ENCODE measurements around the gene YBEY.

Gene YBEY

GRCh38 chr21:46328151-46328550, 42.0 kb downstream of the YBEY start:
- no peak for TF ChIP-seq ZFX (IDR thresholded peaks at IDR 0.05; ENCODE audit: borderline replicate concordance)
- TF ChIP-seq, protein P1, sequence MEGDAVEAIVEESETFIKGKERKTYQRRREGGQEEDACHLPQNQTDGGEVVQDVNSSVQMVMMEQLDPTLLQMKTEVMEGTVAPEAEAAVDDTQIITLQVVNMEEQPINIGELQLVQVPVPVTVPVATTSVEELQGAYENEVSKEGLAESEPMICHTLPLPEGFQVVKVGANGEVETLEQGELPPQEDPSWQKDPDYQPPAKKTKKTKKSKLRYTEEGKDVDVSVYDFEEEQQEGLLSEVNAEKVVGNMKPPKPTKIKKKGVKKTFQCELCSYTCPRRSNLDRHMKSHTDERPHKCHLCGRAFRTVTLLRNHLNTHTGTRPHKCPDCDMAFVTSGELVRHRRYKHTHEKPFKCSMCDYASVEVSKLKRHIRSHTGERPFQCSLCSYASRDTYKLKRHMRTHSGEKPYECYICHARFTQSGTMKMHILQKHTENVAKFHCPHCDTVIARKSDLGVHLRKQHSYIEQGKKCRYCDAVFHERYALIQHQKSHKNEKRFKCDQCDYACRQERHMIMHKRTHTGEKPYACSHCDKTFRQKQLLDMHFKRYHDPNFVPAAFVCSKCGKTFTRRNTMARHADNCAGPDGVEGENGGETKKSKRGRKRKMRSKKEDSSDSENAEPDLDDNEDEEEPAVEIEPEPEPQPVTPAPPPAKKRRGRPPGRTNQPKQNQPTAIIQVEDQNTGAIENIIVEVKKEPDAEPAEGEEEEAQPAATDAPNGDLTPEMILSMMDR (IDR thresholded peaks at IDR 0.05): no peak
- H3K27ac ChIP-seq: no peak overlapping the region

GRCh38 chr21:46329796-46330195, 43.7 kb downstream of the YBEY start:
- TF ChIP-seq, protein P1 (IDR thresholded peaks at IDR 0.05): no peak
- no peak for TF ChIP-seq ZFX (IDR thresholded peaks at IDR 0.05; ENCODE audit: borderline replicate concordance)
- no peak overlapping the region for H3K27ac ChIP-seq

GRCh38 chr21:46334351-46335140, 48.4 kb downstream of the YBEY start:
- no peak overlapping the region for H3K27ac ChIP-seq
- TF ChIP-seq, protein P1 (IDR thresholded peaks at IDR 0.05): no peak
- no peak for TF ChIP-seq ZFX (IDR thresholded peaks at IDR 0.05; ENCODE audit: borderline replicate concordance)

GRCh38 chr21:46336603-46337002, 50.5 kb downstream of the YBEY start:
- TF ChIP-seq, protein P1 (IDR thresholded peaks at IDR 0.05): no peak
- no peak for TF ChIP-seq ZFX (IDR thresholded peaks at IDR 0.05; ENCODE audit: borderline replicate concordance)

GRCh38 chr21:46340998-46341397, 54.9 kb downstream of the YBEY start:
- no peak for TF ChIP-seq ZFX (IDR thresholded peaks at IDR 0.05; ENCODE audit: borderline replicate concordance)
- TF ChIP-seq, protein P1 (IDR thresholded peaks at IDR 0.05): no peak
- H3K27ac ChIP-seq: no peak overlapping the region

More at GRCh38 chr21:46336603-46337002, 50.5 kb downstream of the YBEY start:
- H3K27ac ChIP-seq: peak overlapping the region; percentile 4; the same call in 1 of the 2 replicates

DNA sequence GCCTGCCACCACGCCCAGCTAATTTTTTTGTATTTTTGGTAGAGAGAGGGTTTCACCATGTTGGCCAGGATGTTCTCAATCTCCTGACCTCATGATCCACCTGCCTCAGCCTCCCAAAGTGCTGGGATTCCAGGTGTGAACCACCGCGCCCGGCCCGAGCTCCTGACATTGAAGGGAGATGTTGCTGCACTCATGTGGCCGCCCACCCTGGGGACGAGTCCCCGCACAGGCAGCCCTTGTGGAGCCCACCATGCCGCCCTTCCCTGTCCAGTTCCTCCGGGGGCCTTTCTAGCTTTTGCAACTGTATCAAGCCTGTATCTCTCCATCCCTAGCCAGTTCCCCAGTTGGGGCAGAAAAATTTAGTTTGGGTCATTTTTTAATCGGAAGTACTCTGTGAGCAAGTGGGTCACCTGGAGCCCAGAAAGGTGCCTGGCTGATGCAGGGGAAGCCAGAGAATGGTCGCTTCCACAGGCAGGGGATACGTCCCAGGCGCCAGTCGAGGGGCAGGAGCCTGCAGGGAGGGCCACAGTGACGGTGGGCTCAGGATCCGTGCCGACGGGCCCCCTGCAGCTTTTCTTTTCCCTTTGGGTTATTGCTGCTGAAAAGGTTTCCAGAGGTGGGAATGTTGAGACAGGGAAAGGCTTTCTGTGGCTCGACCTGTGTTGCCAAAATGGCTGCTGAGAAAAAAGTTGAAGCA, 58.2 kb downstream of the YBEY start:
- no peak overlapping the region for H3K27ac ChIP-seq
- no peak for TF ChIP-seq ZFX (IDR thresholded peaks at IDR 0.05; ENCODE audit: borderline replicate concordance)
- TF ChIP-seq, protein P1 (IDR thresholded peaks at IDR 0.05): no peak

DNA sequence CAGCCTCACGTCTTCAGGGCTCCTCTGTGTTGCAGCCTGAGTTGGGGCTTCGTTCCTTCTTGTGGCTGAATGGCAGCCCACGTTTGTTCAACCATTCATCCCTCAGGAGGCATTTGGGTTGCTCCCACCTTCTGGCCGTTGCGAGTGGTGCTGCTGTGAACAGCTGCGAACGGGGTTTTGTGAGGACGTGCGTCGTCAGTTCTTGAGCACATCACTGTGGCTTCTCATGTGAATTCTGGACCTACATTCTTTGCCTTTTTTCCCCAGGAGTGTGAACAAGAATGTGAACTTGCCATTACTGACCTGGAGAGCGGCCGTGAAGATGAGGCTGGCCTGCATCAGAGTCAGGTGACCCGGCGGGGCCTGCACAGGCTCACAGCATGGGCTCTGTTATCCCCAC, 59.7 kb downstream of the YBEY start:
- TF ChIP-seq ZFX (IDR thresholded peaks at IDR 0.05; ENCODE audit: borderline replicate concordance): no peak
- TF ChIP-seq, protein P1 (IDR thresholded peaks at IDR 0.05): no peak
- H3K27ac ChIP-seq: no peak overlapping the region
